ENCODE results near the gene HSF2BP. TPM values are rescaled to one million over a fixed set of nuclear protein-coding genes. Genes with fewer than 3 reads are reported as not detected.
"Not testable (repeated sequence)": the region's sequence is repeated elsewhere in the genome, so short reads cannot be mapped to it uniquely, and the experiment has no call there.

The HSF2BP gene
- total and polyA plus RNA-seq, 8 donors = 0.11 to 0.32 (median 0.22) TPM

DNA sequence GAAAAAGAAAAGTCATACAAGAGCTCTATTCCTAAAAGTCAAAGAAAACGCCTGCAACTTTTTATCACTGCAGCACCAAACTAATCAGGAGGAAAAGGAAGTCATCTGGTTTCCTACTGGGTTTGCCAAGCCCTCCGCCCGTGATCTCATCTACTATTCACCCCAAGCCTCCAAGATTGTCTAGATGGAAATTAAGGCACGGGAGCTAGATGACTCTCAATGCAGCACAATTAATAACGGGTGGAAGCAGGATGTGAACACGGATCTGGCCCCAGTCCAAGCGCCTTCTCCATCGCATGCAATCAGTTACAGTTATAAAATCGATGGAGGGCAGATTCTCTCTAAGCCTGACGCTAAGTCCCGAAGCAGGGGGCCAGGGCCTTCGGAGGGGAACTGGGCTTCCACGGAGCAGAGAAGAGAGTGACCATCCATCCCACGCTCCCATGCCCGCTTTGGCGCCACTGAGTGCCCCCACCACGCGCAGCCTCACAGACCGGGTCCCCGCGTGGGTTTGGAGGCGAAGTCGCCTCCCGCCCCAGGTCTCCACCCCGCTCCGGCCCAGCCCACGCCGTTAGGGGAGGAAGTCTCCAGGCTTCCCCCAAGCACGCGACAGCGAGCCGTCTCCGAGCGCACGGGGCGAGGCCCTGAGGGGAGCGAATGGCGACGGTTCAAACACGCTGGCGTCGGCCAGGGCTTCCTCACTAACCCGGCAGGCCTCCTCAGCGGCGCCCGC is 1.8 kb downstream of the HSF2BP start:
- ATAC-seq = no peak

DNA sequence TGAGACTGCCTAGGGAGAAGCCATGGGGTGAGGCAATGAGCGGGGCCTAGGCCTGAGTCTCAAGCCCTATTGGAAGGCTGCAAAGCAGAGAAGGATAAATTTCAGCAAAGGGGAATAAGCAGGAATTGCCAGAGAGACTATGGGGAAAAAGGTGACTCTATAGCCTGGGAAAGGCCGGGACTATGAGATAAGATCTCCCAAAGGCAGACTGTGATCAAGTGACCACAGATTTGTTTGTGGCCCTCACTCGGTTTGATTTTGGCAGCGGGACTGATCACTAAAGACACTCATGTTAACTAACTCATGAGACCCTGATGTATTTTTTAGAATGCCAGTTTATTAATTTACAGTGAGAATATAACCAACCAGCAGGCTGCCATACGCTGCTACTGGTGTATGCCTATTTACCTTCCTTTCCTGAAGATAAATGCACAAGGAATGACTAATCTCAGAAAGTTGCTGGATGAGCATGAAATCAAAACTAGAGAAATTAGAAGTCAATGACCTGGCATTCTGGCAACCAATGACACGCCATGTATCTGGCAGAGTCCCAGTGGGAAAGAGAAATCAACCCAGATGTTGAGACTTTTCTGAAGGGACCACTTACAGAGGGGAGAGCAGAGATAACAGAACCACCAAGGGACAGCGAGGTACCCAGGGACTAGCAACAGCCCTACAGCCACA is 4.3 kb downstream of the HSF2BP start:
- no peaks in the 10 kb centered on the region for H3K9me3 ChIP-seq
- TF ChIP-seq, protein P1, sequence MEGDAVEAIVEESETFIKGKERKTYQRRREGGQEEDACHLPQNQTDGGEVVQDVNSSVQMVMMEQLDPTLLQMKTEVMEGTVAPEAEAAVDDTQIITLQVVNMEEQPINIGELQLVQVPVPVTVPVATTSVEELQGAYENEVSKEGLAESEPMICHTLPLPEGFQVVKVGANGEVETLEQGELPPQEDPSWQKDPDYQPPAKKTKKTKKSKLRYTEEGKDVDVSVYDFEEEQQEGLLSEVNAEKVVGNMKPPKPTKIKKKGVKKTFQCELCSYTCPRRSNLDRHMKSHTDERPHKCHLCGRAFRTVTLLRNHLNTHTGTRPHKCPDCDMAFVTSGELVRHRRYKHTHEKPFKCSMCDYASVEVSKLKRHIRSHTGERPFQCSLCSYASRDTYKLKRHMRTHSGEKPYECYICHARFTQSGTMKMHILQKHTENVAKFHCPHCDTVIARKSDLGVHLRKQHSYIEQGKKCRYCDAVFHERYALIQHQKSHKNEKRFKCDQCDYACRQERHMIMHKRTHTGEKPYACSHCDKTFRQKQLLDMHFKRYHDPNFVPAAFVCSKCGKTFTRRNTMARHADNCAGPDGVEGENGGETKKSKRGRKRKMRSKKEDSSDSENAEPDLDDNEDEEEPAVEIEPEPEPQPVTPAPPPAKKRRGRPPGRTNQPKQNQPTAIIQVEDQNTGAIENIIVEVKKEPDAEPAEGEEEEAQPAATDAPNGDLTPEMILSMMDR (IDR thresholded peaks at IDR 0.05) = no peak
- DNase-seq (no peak), ATAC-seq (no peak), FAIRE-seq (no peak)
- H3K27me3 ChIP-seq = no peaks in the 10 kb centered on the region
- no peaks in the 10 kb centered on the region for H3K4me1 ChIP-seq
- intact Hi-C loops (cut with DNase I) = no loop called here
- no peak overlapping the region for H3K4me3 ChIP-seq
- no peaks in the 10 kb centered on the region for H3K36me3 ChIP-seq
- no peak overlapping the region for H3K27ac ChIP-seq
- 84 to 86% methylated on average over 7 of the region's 7 CpGs for WGBS, 2 donors

More for the DNA sequence above, 1.8 kb downstream of the HSF2BP start:
- H3K27ac ChIP-seq = no peak overlapping the region
- peak in 3 of 6 donors; percentile 28 to 74 (median 49) for DNase-seq
- H3K4me3 ChIP-seq = no peak overlapping the region
- no peak for FAIRE-seq
- TF ChIP-seq, protein P1 (IDR thresholded peaks at IDR 0.05) = no peak
- no peaks in the 10 kb centered on the region for H3K9me3 ChIP-seq
- H3K4me1 ChIP-seq = peaks cover 0 to 15% (median 0%) of the 10 kb centered on the region in 3 donors
- WGBS, 2 donors = 85 to 86% methylated on average over 46 of the region's 46 CpGs
- intact Hi-C loops (cut with DNase I) = no loop called here
- H3K27me3 ChIP-seq = no peaks in the 10 kb centered on the region
- H3K36me3 ChIP-seq = no peaks in the 10 kb centered on the region

DNA sequence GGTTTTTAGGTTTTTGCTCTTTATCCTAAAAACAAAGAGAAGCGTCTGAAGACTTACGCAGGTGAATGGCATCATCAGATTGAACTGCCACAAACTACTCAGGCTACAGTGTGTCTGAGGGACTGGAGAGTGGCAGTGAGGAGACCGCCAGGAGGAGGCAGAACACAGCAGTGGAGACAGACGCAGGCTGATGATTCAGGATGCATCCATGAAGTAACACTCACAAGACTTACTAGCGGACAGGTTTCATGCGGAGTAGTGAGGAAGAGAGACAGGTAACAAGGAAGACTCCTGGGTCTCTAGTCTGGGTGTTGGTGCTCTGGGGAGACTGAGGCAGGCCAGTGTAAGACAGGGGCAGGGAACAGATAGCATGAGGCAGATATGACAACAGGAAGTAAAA is 5.7 kb downstream of the HSF2BP start:
- Histone ChIP-seq H3K9me3 (no peaks in the 10 kb centered on the region), H3K36me3 (no peaks in the 10 kb centered on the region), H3K27me3 (no peaks in the 10 kb centered on the region), H3K27ac (no peak overlapping the region), H3K4me3 (no peak overlapping the region), H3K4me1 (no peaks in the 10 kb centered on the region)
- DNase-seq (no peak), FAIRE-seq (no peak), ATAC-seq (no peak)
- intact Hi-C loops (cut with DNase I) = no loop called here
- WGBS, 2 donors = 91 to 95% methylated on average over 6 of the region's 6 CpGs
- TF ChIP-seq, protein P1 (IDR thresholded peaks at IDR 0.05) = no peak

DNA sequence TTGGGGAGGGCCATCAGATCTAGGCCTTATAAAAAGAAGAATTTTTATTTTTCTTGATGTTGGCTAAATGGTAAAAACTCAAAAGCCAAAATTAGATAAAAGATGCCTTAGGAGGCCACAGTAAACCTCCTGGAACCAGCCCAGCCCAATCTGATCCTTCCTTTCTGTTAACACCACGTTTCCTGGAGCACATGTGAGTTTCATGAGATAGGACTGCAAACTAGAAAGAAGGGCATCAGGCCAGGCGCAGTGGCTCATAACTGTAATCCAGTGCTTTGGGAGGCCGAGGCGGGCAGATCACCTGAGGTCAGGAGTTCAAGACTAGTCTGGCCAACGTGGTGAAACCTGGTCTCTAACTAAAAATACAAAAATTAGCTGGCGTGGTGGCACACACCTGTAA is 6.7 kb downstream of the HSF2BP start:
- Histone ChIP-seq H3K27ac (no peak overlapping the region), H3K9me3 (no peaks in the 10 kb centered on the region), H3K36me3 (no peaks in the 10 kb centered on the region), H3K4me3 (no peak overlapping the region), H3K27me3 (no peaks in the 10 kb centered on the region), H3K4me1 (no peaks in the 10 kb centered on the region)
- FAIRE-seq (no peak), ATAC-seq (no peak), DNase-seq (no peak)
- 75 to 83% methylated on average over 6 of the region's 6 CpGs for WGBS, 2 donors
- intact Hi-C loops (cut with DNase I) = no loop called here
- TF ChIP-seq, protein P1 (IDR thresholded peaks at IDR 0.05) = no peak

DNA sequence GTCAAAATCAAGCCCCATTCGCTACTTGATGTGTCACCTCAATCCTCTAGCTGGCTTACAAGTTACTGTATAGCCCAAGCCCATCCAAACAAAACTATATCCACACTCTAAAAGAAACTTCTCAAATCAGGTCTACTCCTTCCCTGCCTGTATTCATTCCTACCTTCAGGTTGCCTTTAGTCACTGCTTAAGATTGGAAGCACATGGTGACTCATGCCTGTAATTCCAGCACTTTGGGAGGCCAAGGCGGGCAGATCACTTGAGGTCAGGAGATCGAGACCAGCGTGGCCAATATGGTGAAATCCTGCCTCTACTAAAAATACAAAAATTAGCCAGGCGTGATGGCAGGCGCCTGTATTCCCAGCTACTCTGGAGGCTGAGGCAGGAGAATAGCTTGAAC is 7.4 kb downstream of the HSF2BP start:
- WGBS, 2 donors = 86 to 91% methylated on average over 6 of the region's 6 CpGs
- H3K36me3 ChIP-seq; H3K27ac ChIP-seq; H3K4me3 ChIP-seq; H3K27me3 ChIP-seq; ATAC-seq; intact Hi-C loops (cut with DNase I); FAIRE-seq; H3K9me3 ChIP-seq; H3K4me1 ChIP-seq; DNase-seq: not testable (repeated sequence)

Measured in pancreas (tissue), 10 donors.